Measurements from ENCODE around the gene CENPL.

Gene CENPL

GRCh38 chr1:173856903-173857302 lies 32.2 kb upstream of the CENPL start:
- no peak for TF ChIP-seq CTCF (IDR thresholded peaks at IDR 0.05; ENCODE audit: extremely low read depth, insufficient read depth, missing control alignments)
- in situ Hi-C loops (cut with MboI; ENCODE audit: low pct_unique_long_range_greater_than_20kb, low sequenced_read_pairs, unreplicated experiment), result no loop called here
- no peak for DNase-seq (ENCODE audit: low spot score)

- TF ChIP-seq CTCF (IDR thresholded peaks at IDR 0.05; ENCODE audit: extremely low read depth, insufficient read depth, missing control alignments), result no peak
- in situ Hi-C loops (cut with MboI; ENCODE audit: low pct_unique_long_range_greater_than_20kb, low sequenced_read_pairs, unreplicated experiment), result no loop called here
- DNase-seq (ENCODE audit: low spot score), result no peak
Observed at GRCh38 chr1:173856014-173856413, 31.3 kb upstream of the CENPL start.

DNA sequence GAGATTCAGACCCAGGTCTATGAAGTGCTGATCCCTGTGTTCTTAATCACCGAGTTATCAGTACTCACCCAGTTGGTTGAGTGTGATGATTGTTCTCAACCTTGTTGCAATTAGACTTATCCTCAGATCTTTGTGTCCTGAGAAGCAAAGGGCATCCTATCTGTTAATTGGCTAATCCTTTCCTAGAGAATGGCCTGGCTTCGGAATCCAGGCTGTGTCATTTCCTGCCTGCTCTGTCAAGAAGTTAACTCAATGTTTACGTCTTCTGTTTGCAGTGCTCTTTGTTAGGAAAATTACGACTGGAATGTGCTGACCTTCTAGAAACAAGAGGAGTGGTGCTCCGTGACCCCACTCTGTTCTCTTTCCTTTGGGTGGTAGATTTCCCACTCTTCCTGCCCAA lies 28.4 kb upstream of the CENPL start:
- no peak for DNase-seq (ENCODE audit: low spot score)
- TF ChIP-seq CTCF (IDR thresholded peaks at IDR 0.05; ENCODE audit: extremely low read depth, insufficient read depth, missing control alignments), result no peak
- in situ Hi-C loops (cut with MboI; ENCODE audit: low pct_unique_long_range_greater_than_20kb, low sequenced_read_pairs, unreplicated experiment), result no loop called here

GRCh38 chr1:173852105-173852504 lies 27.4 kb upstream of the CENPL start:
- in situ Hi-C loops (cut with MboI; ENCODE audit: low pct_unique_long_range_greater_than_20kb, low sequenced_read_pairs, unreplicated experiment), result no loop called here
- TF ChIP-seq CTCF (IDR thresholded peaks at IDR 0.05; ENCODE audit: extremely low read depth, insufficient read depth, missing control alignments), result no peak
- no peak for DNase-seq (ENCODE audit: low spot score)

GRCh38 chr1:173832748-173833147 lies 8.1 kb upstream of the CENPL start:
- no peak for DNase-seq (ENCODE audit: low spot score)
- no peak for TF ChIP-seq CTCF (IDR thresholded peaks at IDR 0.05; ENCODE audit: extremely low read depth, insufficient read depth, missing control alignments)
- in situ Hi-C loops (cut with MboI; ENCODE audit: low pct_unique_long_range_greater_than_20kb, low sequenced_read_pairs, unreplicated experiment), result no loop called here

DNA sequence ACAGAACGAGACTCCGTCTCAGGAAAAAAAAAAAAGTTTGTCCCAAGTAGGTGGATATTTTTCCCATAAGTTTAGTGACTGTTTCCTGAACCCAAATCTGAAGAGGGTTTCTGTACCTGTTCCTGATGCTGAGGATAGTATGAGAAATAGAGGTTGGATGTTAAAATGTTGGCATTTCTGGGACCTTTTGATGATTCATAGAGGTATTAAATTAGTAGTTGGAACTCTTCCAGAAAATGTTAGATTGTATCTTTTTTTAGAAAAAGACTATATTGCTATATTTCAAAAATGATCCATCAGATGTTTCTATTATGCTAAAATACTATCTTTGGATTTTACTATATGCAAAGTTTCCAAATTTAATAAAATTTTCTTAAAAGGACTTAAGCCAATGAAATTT lies 2.9 kb upstream of the CENPL start:
- in situ Hi-C loops (cut with MboI; ENCODE audit: low pct_unique_long_range_greater_than_20kb, low sequenced_read_pairs, unreplicated experiment), result loop anchor here (10.0 kb wide), 1 partner anchor 393 kb away; no protein-coding TSS in a partner anchor
- TF ChIP-seq CTCF (IDR thresholded peaks at IDR 0.05; ENCODE audit: extremely low read depth, insufficient read depth, missing control alignments), result no peak
- no peak for DNase-seq (ENCODE audit: low spot score)

Measured in GM13977 (cell line).